H1 (cell line): ENCODE data around the gene MMP21. TPM values are rescaled to one million over a fixed set of nuclear protein-coding genes. Genes with fewer than 3 reads are reported as not detected.

Source experiments
- NANOG ChIP-seq: IDR thresholded peaks from 2 replicates; pipeline ENCODE4 v1.6.1; 2011; ENCODE audit warnings: low read length, low read depth, mild to moderate bottlenecking, inconsistent platforms; ENCODE audit not compliant: insufficient read depth, poor library complexity, severe bottlenecking
- YY1 ChIP-seq: IDR thresholded peaks from 2 replicates; pipeline ENCODE4 v1.6.1; 2011; ENCODE audit warnings: low read depth, mild to moderate bottlenecking, low read length
- polyA plus RNA-seq, 7 experiments: library from polyadenylated mRNA; depleted of rRNA in 3 of 7; stranded (reverse) in 5 of 7; unstranded in 2 of 7; fragments of >200 nt in 5 of 7; fragments of 200-250 nt in 2 of 7; gene quantifications; 1 replicate in 5 of 7; 2 replicates in 1 of 7; 4 replicates in 1 of 7; pipeline versions ENCODE4 v1.2.1 to v1.2.3, GENCODE V29; 2011 to 2013; ENCODE audit warnings: missing spikeins in 2 of 7, mixed read lengths in 2 of 7
- total RNA-seq: library from RNA; stranded (reverse); fragmentation: NEBNext Ultra II Directional; extraction: Animal tissue kit (Norgen Biotek cat#: 25700); gene quantifications from 2 replicates; pipeline ENCODE4 v1.2.1, GENCODE V29; 2021
- TF ChIP-seq, protein P1 (sequence below), 3 experiments: IDR thresholded peaks; 1 replicate in 2 of 3; 2 replicates in 1 of 3; pipeline versions ENCODE4 v1.5.1 to v1.6.1; 2011; ENCODE audit warnings: low read length in 3 of 3, mild to moderate bottlenecking in 3 of 3, inconsistent platforms in 2 of 3, low read depth in 1 of 3, moderate library complexity in 1 of 3; ENCODE audit not compliant: insufficient read depth in 1 of 3; ENCODE audit errors: control extremely low read depth in 1 of 3

The MMP21 gene
- total and polyA plus RNA-seq, 2 of the 8 experiments (the other 6 are each of a cell fraction or from before 2014, with no cell fraction given) = not detected

GRCh38 chr10:125797424-125797823, 21.8 kb upstream of the MMP21 start (continued):
- TF ChIP-seq, protein P1, sequence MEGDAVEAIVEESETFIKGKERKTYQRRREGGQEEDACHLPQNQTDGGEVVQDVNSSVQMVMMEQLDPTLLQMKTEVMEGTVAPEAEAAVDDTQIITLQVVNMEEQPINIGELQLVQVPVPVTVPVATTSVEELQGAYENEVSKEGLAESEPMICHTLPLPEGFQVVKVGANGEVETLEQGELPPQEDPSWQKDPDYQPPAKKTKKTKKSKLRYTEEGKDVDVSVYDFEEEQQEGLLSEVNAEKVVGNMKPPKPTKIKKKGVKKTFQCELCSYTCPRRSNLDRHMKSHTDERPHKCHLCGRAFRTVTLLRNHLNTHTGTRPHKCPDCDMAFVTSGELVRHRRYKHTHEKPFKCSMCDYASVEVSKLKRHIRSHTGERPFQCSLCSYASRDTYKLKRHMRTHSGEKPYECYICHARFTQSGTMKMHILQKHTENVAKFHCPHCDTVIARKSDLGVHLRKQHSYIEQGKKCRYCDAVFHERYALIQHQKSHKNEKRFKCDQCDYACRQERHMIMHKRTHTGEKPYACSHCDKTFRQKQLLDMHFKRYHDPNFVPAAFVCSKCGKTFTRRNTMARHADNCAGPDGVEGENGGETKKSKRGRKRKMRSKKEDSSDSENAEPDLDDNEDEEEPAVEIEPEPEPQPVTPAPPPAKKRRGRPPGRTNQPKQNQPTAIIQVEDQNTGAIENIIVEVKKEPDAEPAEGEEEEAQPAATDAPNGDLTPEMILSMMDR (IDR thresholded peaks at IDR 0.05; ENCODE audit: control extremely low read depth in 1 of 3, insufficient read depth in 1 of 3, low read depth in 1 of 3, low read length in 3 of 3) = no peak
- TF ChIP-seq YY1 (no peak), NANOG (no peak)
- TF ChIP-seq, all 59 proteins: peak for 0
